Measurements from ENCODE around the gene ARHGAP20.

The ARHGAP20 gene

DNA sequence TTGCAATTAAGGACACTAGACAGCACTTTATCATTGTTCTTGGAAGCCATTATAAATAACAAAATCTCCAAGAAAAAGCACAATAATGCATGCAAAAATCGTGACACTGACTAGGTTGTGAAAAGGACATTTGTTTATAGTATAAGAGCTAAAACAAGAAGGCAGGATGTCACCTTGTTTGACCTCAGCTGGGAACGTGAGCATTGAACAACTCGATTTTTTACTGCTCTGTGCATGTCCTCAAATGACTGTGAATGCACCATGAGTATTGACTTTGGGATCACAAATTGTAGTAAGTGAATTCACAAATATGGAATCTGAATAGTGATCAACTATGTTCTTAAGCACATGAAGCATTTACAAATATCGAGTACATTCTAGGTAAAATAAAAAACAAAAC, 35.3 kb upstream of the ARHGAP20 start:
- H3K4me1 ChIP-seq (ENCODE audit: control insufficient read depth in 1 of 2, insufficient read depth in 1 of 2, low read depth in 1 of 2, low read length in 1 of 2) = no peaks in the 10 kb centered on the region
- no peaks in the 10 kb centered on the region for H3K27me3 ChIP-seq
- H3K36me3 ChIP-seq = no peaks in the 10 kb centered on the region
- TF ChIP-seq, protein P1, sequence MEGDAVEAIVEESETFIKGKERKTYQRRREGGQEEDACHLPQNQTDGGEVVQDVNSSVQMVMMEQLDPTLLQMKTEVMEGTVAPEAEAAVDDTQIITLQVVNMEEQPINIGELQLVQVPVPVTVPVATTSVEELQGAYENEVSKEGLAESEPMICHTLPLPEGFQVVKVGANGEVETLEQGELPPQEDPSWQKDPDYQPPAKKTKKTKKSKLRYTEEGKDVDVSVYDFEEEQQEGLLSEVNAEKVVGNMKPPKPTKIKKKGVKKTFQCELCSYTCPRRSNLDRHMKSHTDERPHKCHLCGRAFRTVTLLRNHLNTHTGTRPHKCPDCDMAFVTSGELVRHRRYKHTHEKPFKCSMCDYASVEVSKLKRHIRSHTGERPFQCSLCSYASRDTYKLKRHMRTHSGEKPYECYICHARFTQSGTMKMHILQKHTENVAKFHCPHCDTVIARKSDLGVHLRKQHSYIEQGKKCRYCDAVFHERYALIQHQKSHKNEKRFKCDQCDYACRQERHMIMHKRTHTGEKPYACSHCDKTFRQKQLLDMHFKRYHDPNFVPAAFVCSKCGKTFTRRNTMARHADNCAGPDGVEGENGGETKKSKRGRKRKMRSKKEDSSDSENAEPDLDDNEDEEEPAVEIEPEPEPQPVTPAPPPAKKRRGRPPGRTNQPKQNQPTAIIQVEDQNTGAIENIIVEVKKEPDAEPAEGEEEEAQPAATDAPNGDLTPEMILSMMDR (IDR thresholded peaks at IDR 0.05) = no peak
- no peak overlapping the region for H3K27ac ChIP-seq
- H3K4me3 ChIP-seq (ENCODE audit: low read depth in 1 of 2, low read length in 1 of 2) = no peak overlapping the region
- H3K9me3 ChIP-seq = no peaks in the 10 kb centered on the region

DNA sequence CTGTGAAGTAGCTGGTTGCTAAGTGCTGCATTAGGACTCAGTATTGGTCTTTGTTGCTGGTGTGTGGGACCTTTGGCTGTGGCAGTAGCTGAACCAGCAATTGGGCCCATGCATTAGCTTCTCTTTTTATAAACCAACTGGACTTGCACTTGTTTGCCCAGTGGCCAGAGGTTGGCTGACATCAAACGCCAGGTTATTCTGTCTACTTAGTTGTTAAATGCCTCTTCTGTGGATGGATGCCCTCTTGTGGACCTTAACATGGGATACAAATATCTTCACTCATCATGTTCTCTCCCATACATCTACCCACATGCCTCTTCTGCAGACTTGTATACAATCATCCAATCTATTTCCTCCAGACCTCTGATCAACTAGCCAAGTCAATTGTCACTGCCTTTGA, 26.4 kb upstream of the ARHGAP20 start:
- H3K9me3 ChIP-seq = no peaks in the 10 kb centered on the region
- H3K27ac ChIP-seq = no peak overlapping the region
- H3K4me1 ChIP-seq (ENCODE audit: control insufficient read depth in 1 of 2, insufficient read depth in 1 of 2, low read depth in 1 of 2, low read length in 1 of 2) = no peaks in the 10 kb centered on the region
- peaks cover 13% of the 10 kb centered on the region for H3K27me3 ChIP-seq
- TF ChIP-seq, protein P1 (IDR thresholded peaks at IDR 0.05) = no peak
- H3K4me3 ChIP-seq (ENCODE audit: low read depth in 1 of 2, low read length in 1 of 2) = no peak overlapping the region
- H3K36me3 ChIP-seq = no peaks in the 10 kb centered on the region

DNA sequence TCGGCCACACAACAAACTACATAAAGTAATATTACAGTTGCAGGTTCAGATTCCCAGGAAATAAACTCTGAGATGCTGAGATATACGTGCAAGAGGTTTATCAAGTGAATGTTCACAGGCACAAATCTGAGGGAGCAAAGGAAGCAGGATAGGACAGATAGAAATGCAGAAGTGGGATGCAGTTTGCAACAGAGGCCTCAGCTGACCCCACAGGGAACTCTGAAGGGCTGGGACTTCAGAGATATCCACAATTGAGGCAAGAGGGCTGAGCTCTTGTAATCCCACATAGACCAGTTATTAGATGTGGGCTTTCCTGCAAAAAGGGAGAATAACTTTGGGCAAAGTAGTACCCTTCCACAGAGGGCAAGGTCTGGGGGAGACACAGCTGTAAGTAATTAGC, 25.4 kb upstream of the ARHGAP20 start:
- no peak overlapping the region for H3K4me3 ChIP-seq (ENCODE audit: low read depth in 1 of 2, low read length in 1 of 2)
- TF ChIP-seq, protein P1 (IDR thresholded peaks at IDR 0.05) = no peak
- no peaks in the 10 kb centered on the region for H3K4me1 ChIP-seq (ENCODE audit: control insufficient read depth in 1 of 2, insufficient read depth in 1 of 2, low read depth in 1 of 2, low read length in 1 of 2)
- H3K36me3 ChIP-seq = no peaks in the 10 kb centered on the region
- no peak overlapping the region for H3K27ac ChIP-seq
- H3K9me3 ChIP-seq = no peaks in the 10 kb centered on the region
- peaks cover 14% of the 10 kb centered on the region for H3K27me3 ChIP-seq

DNA sequence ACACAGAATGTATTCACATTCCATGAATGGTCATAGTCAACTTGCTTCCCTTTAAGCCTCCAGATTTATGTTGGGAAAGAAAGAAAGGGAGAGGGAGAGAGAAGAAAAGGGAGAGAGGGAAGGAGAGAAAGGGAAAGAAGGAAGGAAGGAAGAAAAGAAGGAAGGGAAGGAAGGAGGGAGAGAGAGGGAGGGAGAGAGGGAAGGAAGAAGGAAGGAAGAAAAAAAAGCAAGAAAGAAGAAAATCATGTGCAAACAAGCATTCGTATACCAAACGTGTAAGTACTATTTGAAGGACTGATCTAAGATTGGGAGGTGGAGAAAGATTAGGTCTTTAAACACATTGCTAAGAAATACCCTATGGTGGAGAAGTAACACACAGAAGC, 23.9 kb upstream of the ARHGAP20 start:
- TF ChIP-seq, protein P1 (IDR thresholded peaks at IDR 0.05) = no peak
- H3K27ac ChIP-seq = no peak overlapping the region
- no peaks in the 10 kb centered on the region for H3K9me3 ChIP-seq
- H3K36me3 ChIP-seq = no peaks in the 10 kb centered on the region
- H3K4me3 ChIP-seq (ENCODE audit: low read depth in 1 of 2, low read length in 1 of 2) = no peak overlapping the region
- peaks cover 14% of the 10 kb centered on the region for H3K27me3 ChIP-seq
- no peaks in the 10 kb centered on the region for H3K4me1 ChIP-seq (ENCODE audit: control insufficient read depth in 1 of 2, insufficient read depth in 1 of 2, low read depth in 1 of 2, low read length in 1 of 2)

DNA sequence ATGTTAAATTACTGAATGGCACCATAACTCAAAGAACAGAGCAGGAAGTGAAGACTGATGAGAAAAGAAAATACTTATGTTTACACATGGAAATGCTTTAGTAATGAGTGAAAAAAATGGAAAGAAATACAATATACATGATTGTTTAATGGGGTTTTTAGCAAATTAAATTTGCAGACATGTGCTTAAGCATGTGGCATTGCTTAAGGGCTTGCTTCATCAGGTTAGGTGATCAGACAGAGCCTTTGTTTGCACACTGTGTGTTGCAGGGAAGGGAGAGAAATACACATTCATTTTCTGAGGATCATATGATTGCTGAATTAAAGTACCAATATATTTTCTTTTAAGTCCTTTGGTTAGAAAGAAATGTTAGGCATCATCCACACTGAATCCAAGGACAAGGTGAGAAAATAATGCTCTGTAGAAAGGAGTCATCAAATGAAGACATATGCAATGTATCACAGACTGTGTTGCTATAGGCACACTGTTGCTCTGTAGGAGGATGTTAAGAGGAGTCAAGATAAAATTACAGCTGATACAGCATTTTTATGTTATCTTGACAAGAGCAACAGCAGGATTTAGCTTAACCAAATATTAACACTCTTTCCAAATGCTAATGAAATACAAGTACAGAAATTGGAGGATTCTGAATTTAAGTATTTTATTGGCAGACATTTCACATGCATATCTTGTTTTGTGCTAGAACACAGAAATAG, 23.4 kb upstream of the ARHGAP20 start:
- H3K4me3 ChIP-seq (ENCODE audit: low read depth in 1 of 2, low read length in 1 of 2) = no peak overlapping the region
- H3K27ac ChIP-seq = no peak overlapping the region
- H3K27me3 ChIP-seq = peaks cover 14% of the 10 kb centered on the region
- no peaks in the 10 kb centered on the region for H3K36me3 ChIP-seq
- no peaks in the 10 kb centered on the region for H3K4me1 ChIP-seq (ENCODE audit: control insufficient read depth in 1 of 2, insufficient read depth in 1 of 2, low read depth in 1 of 2, low read length in 1 of 2)
- TF ChIP-seq, protein P1 (IDR thresholded peaks at IDR 0.05) = no peak
- H3K9me3 ChIP-seq = no peaks in the 10 kb centered on the region

All from neutrophil (primary cell).